ENCODE data around the gene GRM7. TPM values are rescaled to one million over a fixed set of nuclear protein-coding genes. Genes with fewer than 3 reads are reported as not detected.

GRM7 gene
- total and polyA plus RNA-seq, 4 experiments from 2014 or later: not detected

GRCh38 chr3:7469866-7470265 lies 609.0 kb downstream of the GRM7 start:
- H3K36me3 Mint-ChIP-seq: no peaks in the 10 kb centered on the region
- H3K4me1 ChIP-seq (ENCODE audit: insufficient read depth, low read length): no peaks in the 10 kb centered on the region
- H3K27ac Mint-ChIP-seq: no peak overlapping the region
- no peak for DNase-seq
- CTCF ChIA-PET (ENCODE audit: partially characterized antibody): no interaction called here
- H3K9me3 Mint-ChIP-seq: peaks cover 0 to 7% (median 0%) of the 10 kb centered on the region in 8 donors
- H3K27ac ChIP-seq (ENCODE audit: low read depth, low read length): no peak overlapping the region
- no peaks in the 10 kb centered on the region for H3K27me3 ChIP-seq (ENCODE audit: insufficient read depth, low read length)
- no peak overlapping the region for H3K4me3 Mint-ChIP-seq
- no peaks in the 10 kb centered on the region for H3K9me3 ChIP-seq (ENCODE audit: control insufficient read depth in 1 of 2, low read length in 2 of 2)
- H3K4me3 ChIP-seq (ENCODE audit: low read length in 2 of 2): no peak overlapping the region
- intact Hi-C loops (cut with micrococcal nuclease): no loop called here
- no peaks in the 10 kb centered on the region for H3K27me3 Mint-ChIP-seq
- H3K4me1 Mint-ChIP-seq: no peaks in the 10 kb centered on the region
- POLR2A ChIA-PET (ENCODE audit: partially characterized antibody): no interaction called here
- H3K36me3 ChIP-seq (ENCODE audit: insufficient read depth, low read length): no peaks in the 10 kb centered on the region

GRCh38 chr3:7484636-7485035 lies 623.7 kb downstream of the GRM7 start:
- H3K9me3 Mint-ChIP-seq: peaks cover 0 to 5% (median 0%) of the 10 kb centered on the region in 8 donors
- no peak overlapping the region for H3K4me3 Mint-ChIP-seq
- H3K4me1 Mint-ChIP-seq: no peaks in the 10 kb centered on the region
- intact Hi-C loops (cut with micrococcal nuclease): no loop called here
- Histone ChIP-seq H3K27ac (ENCODE audit: low read depth, low read length) (no peak overlapping the region), H3K9me3 (ENCODE audit: control insufficient read depth in 1 of 2, low read length in 2 of 2) (no peaks in the 10 kb centered on the region), H3K36me3 (ENCODE audit: insufficient read depth, low read length) (no peaks in the 10 kb centered on the region), H3K4me1 (ENCODE audit: insufficient read depth, low read length) (no peaks in the 10 kb centered on the region), H3K27me3 (ENCODE audit: insufficient read depth, low read length) (no peaks in the 10 kb centered on the region), H3K4me3 (ENCODE audit: low read length in 2 of 2) (no peak overlapping the region)
- CTCF ChIA-PET (ENCODE audit: partially characterized antibody): interaction anchor here (0.6 kb wide), 1 partner anchor 1365 kb away, joined by 3 read pairs; no protein-coding TSS in a partner anchor
- POLR2A ChIA-PET (ENCODE audit: partially characterized antibody): no interaction called here
- DNase-seq: no peak
- no peak overlapping the region for H3K27ac Mint-ChIP-seq
- H3K27me3 Mint-ChIP-seq: no peaks in the 10 kb centered on the region
- no peaks in the 10 kb centered on the region for H3K36me3 Mint-ChIP-seq

GRCh38 chr3:7487763-7488162 lies 626.8 kb downstream of the GRM7 start:
- ChIA-PET POLR2A (ENCODE audit: partially characterized antibody) (no interaction called here), CTCF (ENCODE audit: partially characterized antibody) (no interaction called here)
- H3K9me3 ChIP-seq (ENCODE audit: control insufficient read depth in 1 of 2, low read length in 2 of 2): no peaks in the 10 kb centered on the region
- Mint-ChIP-seq H3K27ac (no peak overlapping the region), H3K9me3 (peaks cover 0 to 5% (median 0%) of the 10 kb centered on the region in 8 donors), H3K4me1 (no peaks in the 10 kb centered on the region), H3K4me3 (no peak overlapping the region), H3K27me3 (no peaks in the 10 kb centered on the region), H3K36me3 (no peaks in the 10 kb centered on the region)
- no peaks in the 10 kb centered on the region for H3K27me3 ChIP-seq (ENCODE audit: insufficient read depth, low read length)
- no peaks in the 10 kb centered on the region for H3K4me1 ChIP-seq (ENCODE audit: insufficient read depth, low read length)
- no peaks in the 10 kb centered on the region for H3K36me3 ChIP-seq (ENCODE audit: insufficient read depth, low read length)
- no peak overlapping the region for H3K4me3 ChIP-seq (ENCODE audit: low read length in 2 of 2)
- DNase-seq: no peak
- intact Hi-C loops (cut with micrococcal nuclease): no loop called here
- H3K27ac ChIP-seq (ENCODE audit: low read depth, low read length): no peak overlapping the region

- DNase-seq: no peak
Measured at GRCh38 chr3:7489417-7489816, 628.5 kb downstream of the GRM7 start.

DNA sequence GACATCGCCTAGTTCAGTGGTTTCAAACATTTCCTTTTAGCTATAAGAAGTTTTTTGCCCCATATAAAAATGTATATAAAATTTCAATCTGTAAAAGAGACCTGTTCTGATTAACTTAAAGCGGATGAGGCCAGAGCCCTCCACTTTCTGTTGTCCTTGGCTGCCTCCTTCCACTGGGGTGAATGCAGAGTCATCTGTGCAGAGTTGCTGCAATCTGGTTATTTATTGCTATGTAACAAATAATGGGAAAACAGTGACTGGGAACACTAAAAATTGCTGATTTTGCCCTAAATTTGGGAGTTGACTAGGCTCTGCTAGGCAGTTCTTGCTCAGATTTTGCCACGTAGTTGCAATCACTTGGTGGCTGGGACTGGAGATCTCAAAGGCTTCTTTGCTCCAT lies 637.8 kb downstream of the GRM7 start:
- no peaks in the 10 kb centered on the region for H3K4me1 ChIP-seq (ENCODE audit: insufficient read depth, low read length)
- POLR2A ChIA-PET (ENCODE audit: partially characterized antibody): no interaction called here
- Mint-ChIP-seq H3K4me3 (no peak overlapping the region), H3K36me3 (no peaks in the 10 kb centered on the region), H3K9me3 (peaks cover 0 to 24% (median 2%) of the 10 kb centered on the region in 8 donors), H3K27ac (no peak overlapping the region), H3K4me1 (no peaks in the 10 kb centered on the region), H3K27me3 (no peaks in the 10 kb centered on the region)
- no peaks in the 10 kb centered on the region for H3K36me3 ChIP-seq (ENCODE audit: insufficient read depth, low read length)
- CTCF ChIA-PET (ENCODE audit: partially characterized antibody): no interaction called here
- H3K4me3 ChIP-seq (ENCODE audit: low read length in 2 of 2): no peak overlapping the region
- no peaks in the 10 kb centered on the region for H3K9me3 ChIP-seq (ENCODE audit: control insufficient read depth in 1 of 2, low read length in 2 of 2)
- no peak overlapping the region for H3K27ac ChIP-seq (ENCODE audit: low read depth, low read length)
- H3K27me3 ChIP-seq (ENCODE audit: insufficient read depth, low read length): no peaks in the 10 kb centered on the region
- intact Hi-C loops (cut with micrococcal nuclease): no loop called here
- no peak for DNase-seq

More at GRCh38 chr3:7489417-7489816, 628.5 kb downstream of the GRM7 start:
- Histone ChIP-seq H3K27ac (ENCODE audit: low read depth, low read length) (no peak overlapping the region), H3K9me3 (ENCODE audit: control insufficient read depth in 1 of 2, low read length in 2 of 2) (no peaks in the 10 kb centered on the region), H3K4me3 (ENCODE audit: low read length in 2 of 2) (no peak overlapping the region), H3K4me1 (ENCODE audit: insufficient read depth, low read length) (no peaks in the 10 kb centered on the region), H3K36me3 (ENCODE audit: insufficient read depth, low read length) (no peaks in the 10 kb centered on the region), H3K27me3 (ENCODE audit: insufficient read depth, low read length) (no peaks in the 10 kb centered on the region)
- no peaks in the 10 kb centered on the region for H3K4me1 Mint-ChIP-seq
- H3K27me3 Mint-ChIP-seq: no peaks in the 10 kb centered on the region
- CTCF ChIA-PET (ENCODE audit: partially characterized antibody): no interaction called here
- POLR2A ChIA-PET (ENCODE audit: partially characterized antibody): no interaction called here
- H3K36me3 Mint-ChIP-seq: no peaks in the 10 kb centered on the region
- peaks cover 0 to 10% (median under 1%) of the 10 kb centered on the region in 8 donors for H3K9me3 Mint-ChIP-seq
- H3K4me3 Mint-ChIP-seq: no peak overlapping the region
- intact Hi-C loops (cut with micrococcal nuclease): no loop called here
- no peak overlapping the region for H3K27ac Mint-ChIP-seq

- H3K9me3 ChIP-seq (ENCODE audit: control insufficient read depth in 1 of 2, low read length in 2 of 2): no peaks in the 10 kb centered on the region
- H3K9me3 Mint-ChIP-seq: peaks cover 0 to 15% (median 2%) of the 10 kb centered on the region in 8 donors
- no peaks in the 10 kb centered on the region for H3K4me1 Mint-ChIP-seq
- no peak for DNase-seq
- H3K4me3 Mint-ChIP-seq: no peak overlapping the region
- POLR2A ChIA-PET (ENCODE audit: partially characterized antibody): no interaction called here
- CTCF ChIA-PET (ENCODE audit: partially characterized antibody): no interaction called here
- H3K27ac Mint-ChIP-seq: no peak overlapping the region
- H3K27ac ChIP-seq (ENCODE audit: low read depth, low read length): no peak overlapping the region
- H3K36me3 ChIP-seq (ENCODE audit: insufficient read depth, low read length): no peaks in the 10 kb centered on the region
- intact Hi-C loops (cut with micrococcal nuclease): no loop called here
- H3K4me3 ChIP-seq (ENCODE audit: low read length in 2 of 2): no peak overlapping the region
- H3K4me1 ChIP-seq (ENCODE audit: insufficient read depth, low read length): no peaks in the 10 kb centered on the region
- H3K27me3 ChIP-seq (ENCODE audit: insufficient read depth, low read length): no peaks in the 10 kb centered on the region
- H3K27me3 Mint-ChIP-seq: no peaks in the 10 kb centered on the region
- H3K36me3 Mint-ChIP-seq: no peaks in the 10 kb centered on the region
Measured at GRCh38 chr3:7503431-7503830, 642.5 kb downstream of the GRM7 start.

DNA sequence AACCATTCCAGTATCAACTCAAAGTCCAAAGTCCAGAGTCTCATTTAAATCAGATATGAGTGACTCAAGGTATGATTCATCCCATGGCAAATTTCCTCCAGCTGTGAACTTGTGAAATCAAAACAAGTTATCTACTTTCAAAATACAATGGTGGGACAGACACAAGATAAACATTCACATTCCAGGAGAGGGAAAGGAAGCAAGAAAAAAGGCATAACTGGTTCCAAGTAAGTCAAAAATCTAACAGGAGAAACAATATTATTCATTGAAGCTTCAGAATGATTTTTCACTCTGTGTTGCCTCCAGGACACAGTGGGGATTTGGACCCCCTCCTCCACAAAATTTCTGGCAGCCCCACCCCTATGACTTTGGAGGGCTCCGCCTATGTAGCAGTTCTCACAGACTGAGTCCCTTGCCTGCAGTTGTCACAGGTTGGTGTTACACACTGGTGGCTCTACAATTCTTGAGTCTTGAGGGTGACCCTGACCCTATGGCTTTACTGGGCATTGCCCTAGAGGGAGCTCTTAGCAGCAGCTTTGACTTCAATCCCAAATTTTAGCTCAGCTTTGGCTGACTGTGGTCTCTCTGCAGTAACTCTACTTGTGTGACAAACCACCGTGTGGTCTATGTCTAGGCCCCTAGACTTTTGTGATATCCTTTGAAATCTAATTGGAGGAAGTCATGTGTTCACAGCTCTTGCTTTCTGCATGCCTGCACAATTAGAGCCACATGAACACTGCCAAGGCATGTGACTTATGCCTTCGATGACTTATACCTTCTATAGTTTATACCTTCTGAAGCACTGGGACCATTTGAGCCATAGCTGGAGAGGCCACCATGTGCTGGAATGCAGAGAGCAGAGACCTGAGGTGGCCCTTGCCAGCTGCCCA lies 644.2 kb downstream of the GRM7 start:
- Mint-ChIP-seq H3K4me3 (no peak overlapping the region), H3K36me3 (no peaks in the 10 kb centered on the region), H3K27ac (no peak overlapping the region), H3K9me3 (peaks cover 0 to 12% (median 2%) of the 10 kb centered on the region in 8 donors), H3K27me3 (no peaks in the 10 kb centered on the region), H3K4me1 (no peaks in the 10 kb centered on the region)
- H3K9me3 ChIP-seq (ENCODE audit: control insufficient read depth in 1 of 2, low read length in 2 of 2): no peaks in the 10 kb centered on the region
- H3K27me3 ChIP-seq (ENCODE audit: insufficient read depth, low read length): no peaks in the 10 kb centered on the region
- ChIA-PET CTCF (ENCODE audit: partially characterized antibody) (no interaction called here), POLR2A (ENCODE audit: partially characterized antibody) (no interaction called here)
- no peak for DNase-seq
- intact Hi-C loops (cut with micrococcal nuclease): no loop called here
- no peaks in the 10 kb centered on the region for H3K4me1 ChIP-seq (ENCODE audit: insufficient read depth, low read length)
- H3K27ac ChIP-seq (ENCODE audit: low read depth, low read length): no peak overlapping the region
- no peak overlapping the region for H3K4me3 ChIP-seq (ENCODE audit: low read length in 2 of 2)
- H3K36me3 ChIP-seq (ENCODE audit: insufficient read depth, low read length): no peaks in the 10 kb centered on the region

Measured in CD4-positive, alpha-beta memory T cell (primary cell).